Hepatocyte (in vitro differentiated cells): Measurements from ENCODE around the gene SUPT4H1. TPM values are rescaled to one million over a fixed set of nuclear protein-coding genes. Genes with fewer than 3 reads are reported as not detected.

ENCODE experiments used
- DNase-seq: peaks from one replicate; pipeline ENCODE4 v3.0.0-alpha.2; 2016; ENCODE audit warnings: low spot score
- H2AFZ ChIP-seq: fragments of 200-600 bp; sonication (generic); 2 replicates; pipeline ENCODE4 v1.6.0; 2016; ENCODE audit warnings: antibody characterized with exemption, mild to moderate bottlenecking
- H3K27ac ChIP-seq: fragments of 200-600 bp; sonication (generic); 2 replicates; pipeline ENCODE4 v1.5.1; 2016; ENCODE audit warnings: mild to moderate bottlenecking
- H3K27me3 ChIP-seq: fragments of 200-600 bp; sonication (generic); 2 replicates; pipeline ENCODE4 v1.6.1; 2016
- H3K36me3 ChIP-seq: fragments of 200-600 bp; sonication (generic); replicated peaks from 2 replicates; pipeline ENCODE4 v1.5.1; 2016; ENCODE audit warnings: low read depth; ENCODE audit not compliant: insufficient read depth
- H3K4me1 ChIP-seq: fragments of 200-600 bp; sonication (generic); 2 replicates; pipeline ENCODE4 v1.5.1; 2016; ENCODE audit warnings: mild to moderate bottlenecking, moderate library complexity; ENCODE audit not compliant: insufficient read depth
- H3K4me2 ChIP-seq: fragments of 200-600 bp; sonication (generic); 2 replicates; pipeline ENCODE4 v1.6.0; 2016
- H3K4me3 ChIP-seq: fragments of 200-600 bp; sonication (generic); 2 replicates; pipeline ENCODE4 v1.5.1; 2016; ENCODE audit warnings: mild to moderate bottlenecking
- H3K79me2 ChIP-seq: fragments of 200-600 bp; sonication (generic); 2 replicates; pipeline ENCODE4 v1.6.0; 2017; ENCODE audit warnings: mild to moderate bottlenecking
- H3K9me2 ChIP-seq: fragments of 200-600 bp; sonication (generic); replicated peaks from 2 replicates; pipeline ENCODE4 v1.6.0; 2017; ENCODE audit warnings: mild to moderate bottlenecking; ENCODE audit not compliant: insufficient read depth
- H3K9me3 ChIP-seq: fragments of 200-600 bp; sonication (generic); 2 replicates; pipeline ENCODE4 v1.5.1; 2016; ENCODE audit warnings: low read depth, mild to moderate bottlenecking
- H4K20me1 ChIP-seq: fragments of 200-600 bp; sonication (generic); 2 replicates; pipeline ENCODE4 v1.6.0; 2016; ENCODE audit warnings: mild to moderate bottlenecking; ENCODE audit not compliant: insufficient read depth, poor library complexity, severe bottlenecking
- EZH2 ChIP-seq: fragments of 200-600 bp; sonication (generic); IDR thresholded peaks from 2 replicates; pipeline ENCODE4 v1.6.1; 2016; ENCODE audit warnings: antibody characterized with exemption, mild to moderate bottlenecking, borderline replicate concordance
- EZH2phosphoT487 ChIP-seq: fragments of 200-600 bp; sonication (generic); IDR thresholded peaks from one replicate; pipeline ENCODE4 v1.6.1; 2018; ENCODE audit warnings: antibody characterized with exemption, mild to moderate bottlenecking, low read depth, moderate library complexity; ENCODE audit not compliant: unreplicated experiment, severe bottlenecking
- WGBS: methylation state at CpG from one replicate; pipeline ENCODE4 v1.1.6; 2016; ENCODE audit warnings: low lambda C conversion rate; ENCODE audit errors: missing lambda C conversion rate; 5-methylcytosine and 5-hydroxymethylcytosine counted together
- polyA plus RNA-seq: library from polyadenylated mRNA; unstranded; fragments of >200 nt; fragmentation: Nextera tagmentation; extraction: Ambion mirVana; gene quantifications from 2 replicates; pipeline ENCODE4 v1.2.1, GENCODE V29; 2016
- total RNA-seq: library from RNA; depleted of rRNA; stranded (reverse); fragments of >200 nt; gene quantifications from 2 replicates; pipeline ENCODE4 v1.2.3, GENCODE V29; 2014
- TF ChIP-seq, protein P1 (sequence below): fragments of 200-600 bp; sonication (generic); IDR thresholded peaks from 2 replicates; pipeline ENCODE4 v1.5.1; 2016; ENCODE audit warnings: antibody characterized with exemption, mild to moderate bottlenecking; ENCODE audit not compliant: poor library complexity

SUPT4H1 gene
- total and polyA plus RNA-seq, 2 experiments from 2014 or later = 54.5 to 108 TPM

DNA sequence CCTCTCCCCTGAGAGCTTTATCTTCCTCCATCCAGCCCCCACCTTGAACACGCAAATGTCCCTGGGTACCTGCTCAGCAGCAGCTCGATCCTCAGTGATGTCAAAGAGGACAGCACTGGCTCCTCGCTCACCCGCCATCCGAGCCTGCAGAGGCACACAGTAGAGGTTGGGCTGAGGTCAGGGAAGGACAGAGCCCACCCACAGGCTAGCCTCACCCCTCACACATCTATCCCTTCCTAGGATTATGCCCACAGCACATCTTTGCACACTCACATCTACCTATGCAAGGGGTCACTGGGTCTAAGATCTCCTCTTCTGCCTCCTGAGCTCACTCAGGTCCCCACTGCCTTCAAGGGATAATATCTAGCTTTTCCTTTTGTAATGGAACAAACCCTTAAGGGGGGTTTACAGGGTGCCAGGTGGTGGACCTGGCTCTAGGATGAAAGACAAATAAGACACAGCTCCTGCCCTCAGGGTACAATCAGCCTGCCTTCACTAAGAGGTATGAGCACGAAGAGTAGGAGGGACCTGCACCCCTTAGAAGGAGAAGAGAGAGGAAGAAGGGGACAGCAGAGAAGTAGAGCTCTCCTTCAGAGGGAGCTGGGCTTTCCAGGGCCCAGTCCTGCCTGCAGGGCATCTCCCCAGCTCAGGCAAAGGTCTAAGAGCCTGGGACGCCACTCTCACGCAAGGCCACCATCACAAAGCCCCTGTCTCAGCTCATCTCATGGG lies 11.6 kb upstream of the SUPT4H1 start:
- Histone ChIP-seq H3K36me3 (no peaks in the 10 kb centered on the region), H3K79me2 (peaks cover 32% of the 10 kb centered on the region), H3K4me3 (no peak overlapping the region), H4K20me1 (no peaks in the 10 kb centered on the region), H3K27ac (peak overlapping the region; percentile 95), H2AFZ (no peak overlapping the region), H3K4me1 (peaks cover 41% of the 10 kb centered on the region), H3K27me3 (no peaks in the 10 kb centered on the region), H3K4me2 (peak overlapping the region; percentile 52), H3K9me2 (no peaks in the 10 kb centered on the region), H3K9me3 (no peaks in the 10 kb centered on the region)
- no peak for DNase-seq
- WGBS = 76% methylated on average over 8 of the region's 8 CpGs
- TF ChIP-seq, protein P1, sequence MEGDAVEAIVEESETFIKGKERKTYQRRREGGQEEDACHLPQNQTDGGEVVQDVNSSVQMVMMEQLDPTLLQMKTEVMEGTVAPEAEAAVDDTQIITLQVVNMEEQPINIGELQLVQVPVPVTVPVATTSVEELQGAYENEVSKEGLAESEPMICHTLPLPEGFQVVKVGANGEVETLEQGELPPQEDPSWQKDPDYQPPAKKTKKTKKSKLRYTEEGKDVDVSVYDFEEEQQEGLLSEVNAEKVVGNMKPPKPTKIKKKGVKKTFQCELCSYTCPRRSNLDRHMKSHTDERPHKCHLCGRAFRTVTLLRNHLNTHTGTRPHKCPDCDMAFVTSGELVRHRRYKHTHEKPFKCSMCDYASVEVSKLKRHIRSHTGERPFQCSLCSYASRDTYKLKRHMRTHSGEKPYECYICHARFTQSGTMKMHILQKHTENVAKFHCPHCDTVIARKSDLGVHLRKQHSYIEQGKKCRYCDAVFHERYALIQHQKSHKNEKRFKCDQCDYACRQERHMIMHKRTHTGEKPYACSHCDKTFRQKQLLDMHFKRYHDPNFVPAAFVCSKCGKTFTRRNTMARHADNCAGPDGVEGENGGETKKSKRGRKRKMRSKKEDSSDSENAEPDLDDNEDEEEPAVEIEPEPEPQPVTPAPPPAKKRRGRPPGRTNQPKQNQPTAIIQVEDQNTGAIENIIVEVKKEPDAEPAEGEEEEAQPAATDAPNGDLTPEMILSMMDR = no peak
- TF ChIP-seq EZH2 = no peak
- no peak for TF ChIP-seq EZH2phosphoT487

DNA sequence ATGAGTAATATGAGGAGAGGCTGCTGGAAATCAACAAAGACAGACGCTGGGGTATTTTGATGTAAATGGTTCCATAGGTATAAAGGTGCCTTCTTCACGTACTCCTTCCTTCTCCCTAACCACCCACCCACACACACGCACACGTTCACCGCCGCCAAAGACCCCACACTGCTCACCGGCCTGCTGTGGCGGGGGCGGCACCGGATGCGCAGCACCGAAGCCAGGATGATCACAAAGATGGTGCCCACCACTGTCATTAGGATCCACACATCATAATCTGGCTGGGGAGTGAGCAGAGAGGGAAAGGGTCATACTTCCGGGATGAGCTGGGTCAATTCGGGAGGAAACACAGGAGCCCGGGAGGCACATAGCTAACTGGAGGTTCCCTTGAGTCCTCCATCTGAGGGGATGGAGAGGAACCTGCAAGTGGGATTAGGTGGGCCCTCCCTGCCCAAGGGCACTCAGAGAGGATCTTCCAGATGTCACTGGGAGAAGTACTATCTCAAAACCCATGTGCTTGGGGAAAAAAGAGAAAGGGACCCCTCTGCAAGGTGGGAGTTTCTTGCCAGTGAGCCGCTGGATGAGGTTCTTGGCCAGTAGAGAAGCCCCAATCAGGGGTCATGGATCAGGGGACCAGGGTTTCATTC lies 10.5 kb upstream of the SUPT4H1 start:
- H3K27me3 ChIP-seq = no peaks in the 10 kb centered on the region
- no peak overlapping the region for H3K4me3 ChIP-seq

DNA sequence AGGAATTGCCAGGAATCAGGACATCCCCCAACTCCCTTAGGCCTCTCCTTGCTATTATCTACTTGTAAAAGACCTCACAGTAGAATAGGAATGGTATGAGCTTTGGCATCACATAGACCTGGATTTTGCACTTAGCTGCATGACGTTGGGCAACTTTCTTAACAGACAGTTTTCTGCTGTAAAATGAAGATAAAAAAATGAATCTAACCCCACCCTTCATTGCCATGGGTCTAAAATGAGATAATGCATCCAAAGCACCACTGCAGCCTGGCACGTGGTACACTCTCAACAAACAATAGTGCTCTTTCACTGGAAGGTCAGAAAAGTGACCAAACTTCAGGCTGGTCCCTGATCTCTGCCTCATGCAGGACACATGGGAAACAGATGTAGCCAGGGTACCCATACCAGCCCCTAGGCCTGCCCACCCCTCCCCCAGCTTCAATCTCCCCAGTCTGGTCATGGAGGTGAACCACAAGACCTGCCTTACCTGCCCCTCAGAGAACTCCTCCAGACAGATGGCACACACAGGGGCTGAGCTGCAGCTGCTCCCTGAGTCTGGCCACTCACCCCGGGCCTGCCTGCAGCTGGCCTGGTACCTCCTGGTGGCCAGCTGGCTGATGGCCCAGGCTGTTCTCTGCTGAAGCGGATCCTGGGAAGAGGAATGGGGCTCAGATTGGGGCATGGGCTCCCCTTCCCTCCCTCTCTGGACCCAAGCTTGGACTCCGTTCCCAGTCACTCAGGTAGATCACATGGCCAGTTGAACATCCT lies 8.5 kb upstream of the SUPT4H1 start:
- 93% methylated on average over 5 of the region's 5 CpGs for WGBS
- no peak overlapping the region for H3K4me3 ChIP-seq
- no peak overlapping the region for H3K27ac ChIP-seq
- H3K4me1 ChIP-seq = peaks cover 22% of the 10 kb centered on the region
- H2AFZ ChIP-seq = no peak overlapping the region
- no peak for DNase-seq
- no peaks in the 10 kb centered on the region for H3K36me3 ChIP-seq
- H3K9me2 ChIP-seq = no peaks in the 10 kb centered on the region
- no peaks in the 10 kb centered on the region for H3K9me3 ChIP-seq
- TF ChIP-seq, protein P1 = no peak
- TF ChIP-seq EZH2 = no peak
- TF ChIP-seq EZH2phosphoT487 = no peak
- H3K4me2 ChIP-seq = no peak overlapping the region
- H3K79me2 ChIP-seq = peaks cover 16% of the 10 kb centered on the region
- H4K20me1 ChIP-seq = no peaks in the 10 kb centered on the region
- no peaks in the 10 kb centered on the region for H3K27me3 ChIP-seq

More for the DNA sequence above, 10.5 kb upstream of the SUPT4H1 start:
- peaks cover 25% of the 10 kb centered on the region for H3K79me2 ChIP-seq
- WGBS = 95% methylated on average over 16 of the region's 16 CpGs
- H3K27ac ChIP-seq = no peak overlapping the region
- no peaks in the 10 kb centered on the region for H3K36me3 ChIP-seq
- no peaks in the 10 kb centered on the region for H3K9me3 ChIP-seq
- TF ChIP-seq EZH2 = no peak
- TF ChIP-seq, protein P1 = no peak
- no peak for TF ChIP-seq EZH2phosphoT487
- H3K9me2 ChIP-seq = no peaks in the 10 kb centered on the region
- H3K4me1 ChIP-seq = peaks cover 41% of the 10 kb centered on the region
- DNase-seq = no peak
- H4K20me1 ChIP-seq = no peaks in the 10 kb centered on the region
- H3K4me2 ChIP-seq = no peak overlapping the region
- H2AFZ ChIP-seq = no peak overlapping the region
